Large intestine (tissue), 3 donors: Measurements from ENCODE around the gene LCN6. TPM values are rescaled to one million over a fixed set of nuclear protein-coding genes. Genes with fewer than 3 reads are reported as not detected.
A peak's percentile ranks its signal among the peaks of the same experiment; 100 is the strongest.
"Not testable (repeated sequence)": the region's sequence is repeated elsewhere in the genome, so short reads cannot be mapped to it uniquely, and the experiment has no call there.

Experiments
- DNase-seq, 2 donors: peaks; one replicate each; pipeline versions ENCODE4 v3.0.0 to v3.0.0-alpha.2; 2013
- H3K27ac ChIP-seq: one replicate; pipeline ENCODE4 v1.5.1; 2013; ENCODE audit warnings: low read length
- H3K27me3 ChIP-seq: 2 replicates; pipeline ENCODE4 v1.6.1; 2013; ENCODE audit warnings: low read length; ENCODE audit not compliant: control insufficient read depth, insufficient read depth
- H3K36me3 ChIP-seq: 2 replicates; pipeline ENCODE4 v1.6.1; 2013; ENCODE audit warnings: low read length; ENCODE audit not compliant: control insufficient read depth, insufficient read depth
- H3K4me1 ChIP-seq: one replicate; pipeline ENCODE4 v1.6.1; 2013; ENCODE audit warnings: low read length; ENCODE audit not compliant: control insufficient read depth, insufficient read depth
- H3K4me3 ChIP-seq: one replicate; pipeline ENCODE4 v1.5.1; 2013; ENCODE audit warnings: low read length
- H3K9me3 ChIP-seq: one replicate; pipeline ENCODE4 v1.6.1; 2013; ENCODE audit warnings: mild to moderate bottlenecking, low read depth, low read length, moderate library complexity; ENCODE audit not compliant: control insufficient read depth
- WGBS: methylation state at CpG from one replicate; pipeline ENCODE4 v1.1.5; 2013; ENCODE audit warnings: low lambda C conversion rate; ENCODE audit not compliant: insufficient coverage; 5-methylcytosine and 5-hydroxymethylcytosine counted together
- polyA plus RNA-seq: library from polyadenylated mRNA; unstranded; fragments of 120-200 nt; gene quantifications from one replicate; pipeline ENCODE4 v1.2.1, GENCODE V29; 2013

LCN6 gene
- polyA plus RNA-seq, 1 donor, result 2.8 TPM

- Histone ChIP-seq H3K9me3 (peaks cover 4% of the 10 kb centered on the region), H3K4me3 (no peak overlapping the region), H3K36me3 (peaks cover 16% of the 10 kb centered on the region), H3K27me3 (no peaks in the 10 kb centered on the region), H3K4me1 (peaks cover 24% of the 10 kb centered on the region), H3K27ac (no peak overlapping the region)
- no peak for DNase-seq
- WGBS, result no CpG with 5 or more reads among the region's 16 CpGs
Measured at GRCh38 chr9:136717399-136717798, 30.9 kb downstream of the LCN6 start.

GRCh38 chr9:136714893-136715274 is 33.4 kb downstream of the LCN6 start:
- Histone ChIP-seq H3K9me3 (no peaks in the 10 kb centered on the region), H3K36me3 (no peaks in the 10 kb centered on the region), H3K4me1 (peaks cover 15% of the 10 kb centered on the region), H3K27ac (no peak overlapping the region), H3K27me3 (peaks cover 3% of the 10 kb centered on the region), H3K4me3 (no peak overlapping the region)
- no CpG with 5 or more reads among the region's 8 CpGs for WGBS
- no peak for DNase-seq

- H3K27ac ChIP-seq, result no peak overlapping the region
- no peak for DNase-seq
- H3K27me3 ChIP-seq, result peaks cover 3% of the 10 kb centered on the region
- no peaks in the 10 kb centered on the region for H3K9me3 ChIP-seq
- WGBS, result no CpG with 5 or more reads among the region's 17 CpGs
- no peaks in the 10 kb centered on the region for H3K36me3 ChIP-seq
- H3K4me1 ChIP-seq, result peaks cover 13% of the 10 kb centered on the region
- H3K4me3 ChIP-seq, result no peak overlapping the region
Measured at GRCh38 chr9:136714096-136714892, 34.0 kb downstream of the LCN6 start.

- Histone ChIP-seq H3K4me3 (peak overlapping the region; percentile 36), H3K9me3 (no peaks in the 10 kb centered on the region), H3K27ac (no peak overlapping the region), H3K4me1 (peaks cover 11% of the 10 kb centered on the region), H3K36me3 (no peaks in the 10 kb centered on the region), H3K27me3 (peaks cover 3% of the 10 kb centered on the region)
- no peak for DNase-seq
- WGBS, result no CpG with 5 or more reads among the region's 8 CpGs
Measured at GRCh38 chr9:136713550-136713949, 34.8 kb downstream of the LCN6 start.

GRCh38 chr9:136712690-136713544 is 35.4 kb downstream of the LCN6 start:
- no CpG with 5 or more reads among the region's 56 CpGs for WGBS
- peaks cover 3% of the 10 kb centered on the region for H3K27me3 ChIP-seq
- no peaks in the 10 kb centered on the region for H3K9me3 ChIP-seq
- no peaks in the 10 kb centered on the region for H3K36me3 ChIP-seq
- peaks cover 8% of the 10 kb centered on the region for H3K4me1 ChIP-seq
- no peak for DNase-seq
- no peak overlapping the region for H3K27ac ChIP-seq
- peak overlapping the region; percentile 36 for H3K4me3 ChIP-seq

- WGBS, result no CpG with 5 or more reads among the region's 119 CpGs
- H3K4me3 ChIP-seq, result peak within 1 kb of the TSS; percentile 36
- H3K36me3 ChIP-seq, result no peaks in the 10 kb centered on the region
- H3K27me3 ChIP-seq, result peaks cover 3% of the 10 kb centered on the region
- DNase-seq, result peak in 1 of 2 donors; percentile 63
- H3K4me1 ChIP-seq, result peaks cover 8% of the 10 kb centered on the region
- no peak within 1 kb of the TSS for H3K27ac ChIP-seq
- H3K9me3 ChIP-seq, result no peaks in the 10 kb centered on the region
Measured at GRCh38 chr9:136711751-136712689, 36.3 kb downstream of the LCN6 start, which contains the start of gene DIPK1B. TSS of gene DIPK1B (plus strand) at chr9:136712572. CDS start at chr9:136712666, 94 bp downstream.

GRCh38 chr9:136711219-136711648 is 37.1 kb downstream of the LCN6 start:
- not testable (repeated sequence) for H3K27ac ChIP-seq, H3K9me3 ChIP-seq, DNase-seq, H3K4me1 ChIP-seq, H3K36me3 ChIP-seq, H3K4me3 ChIP-seq, H3K27me3 ChIP-seq
- WGBS, result no CpG with 5 or more reads among the region's 4 CpGs

GRCh38 chr9:136710543-136710942 is 37.8 kb downstream of the LCN6 start:
- Histone ChIP-seq H3K27me3 (peaks cover 3% of the 10 kb centered on the region), H3K27ac (no peak overlapping the region), H3K4me3 (no peak overlapping the region), H3K36me3 (no peaks in the 10 kb centered on the region), H3K4me1 (peaks cover 8% of the 10 kb centered on the region), H3K9me3 (no peaks in the 10 kb centered on the region)
- no CpG with 5 or more reads among the region's 7 CpGs for WGBS
- no peak for DNase-seq

- H3K4me1 ChIP-seq, result peaks cover 8% of the 10 kb centered on the region
- H3K27ac ChIP-seq, result no peak overlapping the region
- no peaks in the 10 kb centered on the region for H3K9me3 ChIP-seq
- H3K27me3 ChIP-seq, result peaks cover 3% of the 10 kb centered on the region
- H3K36me3 ChIP-seq, result no peaks in the 10 kb centered on the region
- no CpG with 5 or more reads among the region's 24 CpGs for WGBS
- no peak for DNase-seq
- no peak overlapping the region for H3K4me3 ChIP-seq
Measured at GRCh38 chr9:136709454-136710109, 38.7 kb downstream of the LCN6 start.
